ENCODE data around the gene CFAP126.

DNA sequence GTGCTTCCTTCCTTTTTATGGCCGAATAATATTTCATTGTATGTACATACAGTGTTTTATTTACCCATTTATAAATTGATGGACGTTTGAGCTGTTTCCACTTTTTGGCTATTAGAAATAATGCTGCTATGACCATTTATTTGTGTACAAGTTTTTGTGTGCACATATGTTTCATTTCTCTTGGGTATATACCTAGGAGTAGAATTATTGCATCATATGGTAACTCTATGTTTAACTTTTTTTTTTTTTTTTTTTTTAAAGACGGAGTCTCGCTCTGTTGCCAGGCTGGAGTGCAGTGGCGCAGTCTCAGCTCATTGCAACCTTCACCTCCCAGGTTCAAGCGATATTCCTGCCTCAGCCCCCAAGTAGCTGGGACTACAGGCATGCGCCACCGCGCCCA lies 34.5 kb downstream of the CFAP126 start:
- TF ChIP-seq, protein P1, sequence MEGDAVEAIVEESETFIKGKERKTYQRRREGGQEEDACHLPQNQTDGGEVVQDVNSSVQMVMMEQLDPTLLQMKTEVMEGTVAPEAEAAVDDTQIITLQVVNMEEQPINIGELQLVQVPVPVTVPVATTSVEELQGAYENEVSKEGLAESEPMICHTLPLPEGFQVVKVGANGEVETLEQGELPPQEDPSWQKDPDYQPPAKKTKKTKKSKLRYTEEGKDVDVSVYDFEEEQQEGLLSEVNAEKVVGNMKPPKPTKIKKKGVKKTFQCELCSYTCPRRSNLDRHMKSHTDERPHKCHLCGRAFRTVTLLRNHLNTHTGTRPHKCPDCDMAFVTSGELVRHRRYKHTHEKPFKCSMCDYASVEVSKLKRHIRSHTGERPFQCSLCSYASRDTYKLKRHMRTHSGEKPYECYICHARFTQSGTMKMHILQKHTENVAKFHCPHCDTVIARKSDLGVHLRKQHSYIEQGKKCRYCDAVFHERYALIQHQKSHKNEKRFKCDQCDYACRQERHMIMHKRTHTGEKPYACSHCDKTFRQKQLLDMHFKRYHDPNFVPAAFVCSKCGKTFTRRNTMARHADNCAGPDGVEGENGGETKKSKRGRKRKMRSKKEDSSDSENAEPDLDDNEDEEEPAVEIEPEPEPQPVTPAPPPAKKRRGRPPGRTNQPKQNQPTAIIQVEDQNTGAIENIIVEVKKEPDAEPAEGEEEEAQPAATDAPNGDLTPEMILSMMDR (conservative IDR thresholded peaks at IDR 0.05 in 1 of 2, IDR thresholded peaks at IDR 0.05 in 1 of 2; ENCODE audit: extremely low read depth in 1 of 2, insufficient read depth in 1 of 2, low read depth in 1 of 2, low read length in 2 of 2): no peak
- no peak for TF ChIP-seq EZH2 (IDR thresholded peaks at IDR 0.05; ENCODE audit: borderline replicate concordance, low read length)

All from mammary epithelial cell (primary cell).